Measurements from ENCODE around the gene COPS3. TPM values are rescaled to one million over a fixed set of nuclear protein-coding genes. Genes with fewer than 3 reads are reported as not detected.

COPS3 gene
- total and polyA plus RNA-seq, 2 of the 4 experiments (the other 2 are of a cell fraction) = 71.4 to 144 TPM

DNA sequence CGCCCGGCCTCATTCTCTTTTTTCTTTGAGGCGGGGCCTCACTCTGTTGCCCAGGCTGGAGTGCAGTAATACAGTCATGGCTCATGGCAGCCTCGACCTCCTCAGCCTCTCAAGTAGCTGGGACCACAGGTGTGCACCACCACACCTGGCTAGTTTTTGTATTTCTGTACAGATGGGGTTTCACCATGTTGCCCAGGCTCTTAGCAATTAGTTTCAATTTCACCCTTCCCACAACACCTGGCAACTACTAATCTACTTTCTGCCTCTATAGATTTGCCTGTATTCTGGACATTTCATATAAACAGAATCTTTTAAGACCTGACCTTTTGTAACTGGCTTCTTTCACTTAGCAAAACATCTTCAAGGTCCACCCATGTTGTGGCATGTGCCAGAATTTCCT, 14.1 kb upstream of the COPS3 start:
- intact Hi-C loops (cut with micrococcal nuclease) = no loop called here
- CTCF ChIA-PET = no interaction called here
- in situ Hi-C loops (cut with MboI; ENCODE audit: low sequenced_read_pairs) = no loop called here

More for the DNA sequence above, 14.1 kb upstream of the COPS3 start:
- H3K23ac ChIP-seq (ENCODE audit: low read depth, low read length) = no peak overlapping the region
- H3K27ac ChIP-seq (ENCODE audit: insufficient read depth, low read length) = no peak overlapping the region
- H4K20me1 ChIP-seq (ENCODE audit: insufficient read depth, low read length) = no peaks in the 10 kb centered on the region
- H3K18ac ChIP-seq (ENCODE audit: low read depth, low read length) = no peak overlapping the region
- H3K9me1 ChIP-seq (ENCODE audit: insufficient read depth, low read length) = no peaks in the 10 kb centered on the region
- no TSS peak for BruUV-seq (replicated peaks)
- no peak overlapping the region for H2BK120ac ChIP-seq (ENCODE audit: low read depth, low read length)
- no peaks in the 10 kb centered on the region for H3K9me3 ChIP-seq (ENCODE audit: control insufficient read depth, insufficient read depth, low read length)
- no peak overlapping the region for H2AK5ac ChIP-seq (ENCODE audit: low read depth, low read length)
- no peak overlapping the region for H3K4me3 ChIP-seq (ENCODE audit: insufficient read depth, low read depth, low read length)
- no peak overlapping the region for H3K4me2 ChIP-seq (ENCODE audit: low read depth, low read length)
- H2AK9ac ChIP-seq (replicated peaks; ENCODE audit: low read depth, low read length, poor library complexity) = no peak overlapping the region
- TF ChIP-seq NFE2L2 (IDR thresholded peaks at IDR 0.05; ENCODE audit: low read depth, low read length) (no peak), MXI1 (IDR thresholded peaks at IDR 0.05; ENCODE audit: borderline replicate concordance, low read depth, low read length) (no peak), MAZ (IDR thresholded peaks at IDR 0.05; ENCODE audit: borderline replicate concordance, low read depth, low read length) (no peak), CEBPB (IDR thresholded peaks at IDR 0.05; ENCODE audit: low read depth, low read length) (no peak), MAFK (IDR thresholded peaks at IDR 0.05; ENCODE audit: low read depth, low read length) (no peak), USF2 (IDR thresholded peaks at IDR 0.05; ENCODE audit: low read depth, low read length) (no peak), CHD1 (IDR thresholded peaks at IDR 0.05; ENCODE audit: low read depth, low read length) (no peak), SMC3 (IDR thresholded peaks at IDR 0.05; ENCODE audit: low read depth, low read length) (no peak), BHLHE40 (IDR thresholded peaks at IDR 0.05; ENCODE audit: low read depth, low read length) (no peak), RFX5 (IDR thresholded peaks at IDR 0.05; ENCODE audit: low read depth, low read length) (no peak), FOS (IDR thresholded peaks at IDR 0.05; ENCODE audit: low read depth, low read length) (no peak), RCOR1 (IDR thresholded peaks at IDR 0.05; ENCODE audit: insufficient replicate concordance, low read length) (no peak), ELK1 (IDR thresholded peaks at IDR 0.05; ENCODE audit: borderline replicate concordance, low read depth, low read length) (no peak), RAD21 (IDR thresholded peaks at IDR 0.05; ENCODE audit: low read length) (no peak), POLR2A (IDR thresholded peaks at IDR 0.05; ENCODE audit: low read depth, low read length) (no peak)
- TF ChIP-seq, protein P1, sequence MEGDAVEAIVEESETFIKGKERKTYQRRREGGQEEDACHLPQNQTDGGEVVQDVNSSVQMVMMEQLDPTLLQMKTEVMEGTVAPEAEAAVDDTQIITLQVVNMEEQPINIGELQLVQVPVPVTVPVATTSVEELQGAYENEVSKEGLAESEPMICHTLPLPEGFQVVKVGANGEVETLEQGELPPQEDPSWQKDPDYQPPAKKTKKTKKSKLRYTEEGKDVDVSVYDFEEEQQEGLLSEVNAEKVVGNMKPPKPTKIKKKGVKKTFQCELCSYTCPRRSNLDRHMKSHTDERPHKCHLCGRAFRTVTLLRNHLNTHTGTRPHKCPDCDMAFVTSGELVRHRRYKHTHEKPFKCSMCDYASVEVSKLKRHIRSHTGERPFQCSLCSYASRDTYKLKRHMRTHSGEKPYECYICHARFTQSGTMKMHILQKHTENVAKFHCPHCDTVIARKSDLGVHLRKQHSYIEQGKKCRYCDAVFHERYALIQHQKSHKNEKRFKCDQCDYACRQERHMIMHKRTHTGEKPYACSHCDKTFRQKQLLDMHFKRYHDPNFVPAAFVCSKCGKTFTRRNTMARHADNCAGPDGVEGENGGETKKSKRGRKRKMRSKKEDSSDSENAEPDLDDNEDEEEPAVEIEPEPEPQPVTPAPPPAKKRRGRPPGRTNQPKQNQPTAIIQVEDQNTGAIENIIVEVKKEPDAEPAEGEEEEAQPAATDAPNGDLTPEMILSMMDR (conservative IDR thresholded peaks at IDR 0.05; ENCODE audit: low read depth, low read length) = no peak
- no peak overlapping the region for H4K91ac ChIP-seq (ENCODE audit: insufficient read depth, low read depth, low read length)
- no peak overlapping the region for H4K8ac ChIP-seq (ENCODE audit: low read depth in 2 of 2, low read length in 2 of 2)
- peaks cover 6% of the 10 kb centered on the region for H3K4me1 ChIP-seq (ENCODE audit: control insufficient read depth, insufficient read depth, low read length)
- H3K27me3 ChIP-seq (ENCODE audit: control insufficient read depth, insufficient read depth, low read length) = peaks cover 3% of the 10 kb centered on the region; the same call in 1 of the 2 replicates
- no peak overlapping the region for H3K56ac ChIP-seq (ENCODE audit: extremely low read depth, insufficient read depth, low read length)
- H4K5ac ChIP-seq (ENCODE audit: low read depth, low read length) = no peak overlapping the region
- no peak overlapping the region for H3K9ac ChIP-seq (ENCODE audit: low read depth, low read length)
- H3K79me1 ChIP-seq (ENCODE audit: low read depth in 1 of 2, low read length in 2 of 2) = no peaks in the 10 kb centered on the region
- POLR2A ChIA-PET (ENCODE audit: unreplicated experiment) = no interaction called here
- 100% methylated on average over 1 of the region's 4 CpGs; no CpG with 5 or more reads in 1 of the 2 experiments for WGBS, 2 experiments (ENCODE audit: extremely low coverage in 2 of 2, insufficient read length in 1 of 2)
- H3K36me3 ChIP-seq (ENCODE audit: control insufficient read depth, insufficient read depth, low read length) = no peaks in the 10 kb centered on the region
- no peak overlapping the region for H3K4ac ChIP-seq (ENCODE audit: low read depth, low read length)
- ATAC-seq (ENCODE audit: low read depth) (no peak), DNase-seq (no peak)
- no peak overlapping the region for H2BK20ac ChIP-seq (ENCODE audit: low read depth, low read length)
- H2BK5ac ChIP-seq (ENCODE audit: low read depth, low read length, poor library complexity, severe bottlenecking) = no peak overlapping the region
- dilution Hi-C loops (cut with HindIII; ENCODE audit: low sequenced_read_pairs, unreplicated experiment) = no loop called here
- H2AFZ ChIP-seq (replicated peaks; ENCODE audit: low read length, poor library complexity) = no peak overlapping the region
- H2BK15ac ChIP-seq (ENCODE audit: low read depth, low read length) = no peak overlapping the region
- no peak overlapping the region for H3K14ac ChIP-seq (replicated peaks; ENCODE audit: low read depth, low read length)
